Measurements from ENCODE around the gene CPLX4. TPM values are rescaled to one million over a fixed set of nuclear protein-coding genes. Genes with fewer than 3 reads are reported as not detected.

The CPLX4 gene
- polyA plus RNA-seq, 1 of the 3 experiments (the other 2 are of a cell fraction): not detected

- TF ChIP-seq REST (IDR thresholded peaks at IDR 0.05; ENCODE audit: low read depth, low read length): no peak
- TF ChIP-seq EZH2phosphoT487 (IDR thresholded peaks at IDR 0.05; ENCODE audit: borderline replicate concordance, low read depth): no peak
Measured at GRCh38 chr18:59323931-59324622, 5.6 kb upstream of the CPLX4 start (continued).

- Histone ChIP-seq H3K27me3 (ENCODE audit: insufficient read depth) (peaks cover 15% of the 10 kb centered on the region; the same call in 1 of the 2 replicates), H3K79me2 (ENCODE audit: insufficient read depth) (no peaks in the 10 kb centered on the region), H4K20me1 (ENCODE audit: insufficient read depth) (no peaks in the 10 kb centered on the region), H3K4me3 (ENCODE audit: low read depth in 2 of 2, low read length in 1 of 2) (no peak overlapping the region), H2AFZ (ENCODE audit: low read depth) (no peak overlapping the region), H3K9me2 (no peaks in the 10 kb centered on the region), H3K27ac (ENCODE audit: low read depth in 2 of 2, low read length in 1 of 2) (no peak overlapping the region), H3K36me3 (replicated peaks in 1 of 2; ENCODE audit: control insufficient read depth in 1 of 2, insufficient read depth in 2 of 2, low read length in 1 of 2) (no peaks in the 10 kb centered on the region), H3K4me2 (no peak overlapping the region), H3K9me3 (no peaks in the 10 kb centered on the region), H3K9ac (no peak overlapping the region), H3K4me1 (ENCODE audit: control insufficient read depth in 1 of 2, insufficient read depth in 2 of 2, low read depth in 1 of 2, low read length in 1 of 2) (peaks cover 0 to 3% of the 10 kb centered on the region in 2 experiments; a peak in 1 of 4 replicates), H3F3A (replicated peaks; ENCODE audit: insufficient read depth) (no peaks in the 10 kb centered on the region)
- DNase-seq: no peak
- ChIA-PET CTCF (interaction anchor here (1.0 to 7.7 kb wide), 4 partner anchors 63 to 512 kb away, joined by 3 to 168 read pairs (median 48); no protein-coding TSS in a partner anchor), POLR2A (no interaction called here)
- no peak for TF ChIP-seq RAD21 (IDR thresholded peaks at IDR 0.05; ENCODE audit: low read length)
- TF ChIP-seq FOXJ3 (CRISPR knock-in tag; IDR thresholded peaks at IDR 0.05): no peak
- no peak for TF ChIP-seq USF2 (IDR thresholded peaks at IDR 0.05; ENCODE audit: borderline replicate concordance, low read depth, low read length)
- no peak for TF ChIP-seq TAF1 (IDR thresholded peaks at IDR 0.05; ENCODE audit: borderline replicate concordance, low read depth, low read length)
- no peak for TF ChIP-seq MAX (IDR thresholded peaks at IDR 0.05; ENCODE audit: low read depth)
- TF ChIP-seq GABPA (IDR thresholded peaks at IDR 0.05; ENCODE audit: low read depth): no peak
- TF ChIP-seq FOXM1 (IDR thresholded peaks at IDR 0.05; ENCODE audit: low read depth): no peak
- TF ChIP-seq NRF1 (IDR thresholded peaks at IDR 0.05; ENCODE audit: low read depth, low read length): no peak
- TF ChIP-seq USF1 (IDR thresholded peaks at IDR 0.05; ENCODE audit: borderline replicate concordance, low read depth): no peak
- TF ChIP-seq EZH2phosphoT487 (IDR thresholded peaks at IDR 0.05; ENCODE audit: borderline replicate concordance, low read depth): no peak
- TF ChIP-seq TEAD4 (IDR thresholded peaks at IDR 0.05; ENCODE audit: borderline replicate concordance, insufficient read depth): no peak
- no peak for TF ChIP-seq REST (IDR thresholded peaks at IDR 0.05; ENCODE audit: low read depth, low read length)
- TF ChIP-seq FOSL2 (IDR thresholded peaks at IDR 0.05; ENCODE audit: borderline replicate concordance, low read depth): no peak
- no peak for TF ChIP-seq RXRA (IDR thresholded peaks at IDR 0.05; ENCODE audit: borderline replicate concordance, low read depth)
- no peak for TF ChIP-seq IRF3 (IDR thresholded peaks at IDR 0.05; ENCODE audit: low read depth, low read length)
- no peak for TF ChIP-seq MXI1 (IDR thresholded peaks at IDR 0.05; ENCODE audit: low read depth, low read length)
- whole genome bisulfite sequencing (ENCODE audit: low lambda C conversion rate): 52% methylated on average over 4 of the region's 7 CpGs
Measured at GRCh38 chr18:59311631-59312030, 6.8 kb downstream of the CPLX4 start.

All from SK-N-SH (cell line).